ENCODE measurements around the gene KLHL12.
A peak's percentile ranks its signal among the peaks of the same experiment; 100 is the strongest.

- TF ChIP-seq CTCF (IDR thresholded peaks at IDR 0.05; ENCODE audit: low read length) = peak; percentile 66
- no peak for TF ChIP-seq EZH2 (IDR thresholded peaks at IDR 0.05; ENCODE audit: borderline replicate concordance, low read length)
Observed at GRCh38 chr1:202968895-202969295, 41.9 kb upstream of the KLHL12 start.

Measured in OCI-LY1 (cell line).